HepG2 (cell line): Measurements from ENCODE around the gene SERINC2. TPM values are rescaled to one million over a fixed set of nuclear protein-coding genes. Genes with fewer than 3 reads are reported as not detected.

Experiments
- ARID4A ChIP-seq: sonication (generic); formaldehyde crosslinking; IDR thresholded peaks from 2 replicates; pipeline ENCODE4 v1.5.0; 2020; ENCODE audit warnings: mild to moderate bottlenecking, missing genetic modification reagents, borderline replicate concordance
- ATM ChIP-seq: fragments of 450-650 bp; IDR thresholded peaks from 2 replicates; pipeline ENCODE4 v1.7.1; 2017; ENCODE audit warnings: mild to moderate bottlenecking, borderline replicate concordance
- BCLAF1 ChIP-seq: fragments of 450-650 bp; IDR thresholded peaks from 2 replicates; pipeline ENCODE4 v1.6.1; 2017; ENCODE audit warnings: mild to moderate bottlenecking
- EEA1 ChIP-seq: sonication (generic); formaldehyde crosslinking; IDR thresholded peaks from 2 replicates; pipeline ENCODE4 v1.5.1; 2020; ENCODE audit warnings: mild to moderate bottlenecking, missing genetic modification reagents, borderline replicate concordance
- GPN1 ChIP-seq: sonication (generic); formaldehyde crosslinking; IDR thresholded peaks from 2 replicates; pipeline ENCODE4 v1.5.1; 2020; ENCODE audit warnings: missing genetic modification reagents, borderline replicate concordance
- MAFK ChIP-seq, 2 experiments: IDR thresholded peaks in 1 of 2; conservative IDR thresholded peaks in 1 of 2; 2 replicates each; pipeline ENCODE4 v1.6.1; 2011; ENCODE audit warnings: improper control_type of control experiment in 2 of 2, low read length in 2 of 2
- PCBP1 ChIP-seq: fragments of 200-400 bp; formaldehyde crosslinking; IDR thresholded peaks from 2 replicates; pipeline ENCODE4 v1.6.1; 2017; ENCODE audit warnings: mild to moderate bottlenecking, low read depth, low read length, borderline replicate concordance
- SAP130 ChIP-seq: IDR thresholded peaks from 2 replicates; pipeline ENCODE4 v1.6.1; 2016; ENCODE audit warnings: low read depth
- SMAD3 ChIP-seq: sonication (generic); formaldehyde crosslinking; IDR thresholded peaks from 2 replicates; pipeline ENCODE4 v1.4.0; 2020; ENCODE audit warnings: missing genetic modification reagents
- SYNCRIP ChIP-seq: fragments of 200-400 bp; formaldehyde crosslinking; IDR thresholded peaks from 2 replicates; pipeline ENCODE4 v1.6.1; 2018; ENCODE audit warnings: mild to moderate bottlenecking, low read depth, low read length; ENCODE audit not compliant: insufficient read depth
- THYN1 ChIP-seq: sonication (generic); formaldehyde crosslinking; IDR thresholded peaks from 2 replicates; pipeline ENCODE4 v1.8.1; 2023; ENCODE audit warnings: low read depth, mild to moderate bottlenecking, moderate library complexity, missing genetic modification reagents, borderline replicate concordance
- XBP1 ChIP-seq: sonication (generic); formaldehyde crosslinking; IDR thresholded peaks from 2 replicates; pipeline ENCODE4 v1.5.0; 2020; ENCODE audit warnings: missing genetic modification reagents
- ZBTB49 ChIP-seq: sonication (generic); formaldehyde crosslinking; IDR thresholded peaks from 2 replicates; pipeline ENCODE4 v1.4.0; 2020; ENCODE audit warnings: missing genetic modification reagents, borderline replicate concordance
- ZKSCAN5 ChIP-seq: sonication (generic); formaldehyde crosslinking; IDR thresholded peaks from 2 replicates; pipeline ENCODE4 v1.5.1; 2020; ENCODE audit warnings: mild to moderate bottlenecking, missing genetic modification reagents
- ZNF136 ChIP-seq: sonication (generic); formaldehyde crosslinking; IDR thresholded peaks from 2 replicates; pipeline ENCODE4 v1.8.1; 2022; ENCODE audit warnings: low read depth, mild to moderate bottlenecking, moderate library complexity, missing genetic modification reagents
- ZNF160 ChIP-seq: sonication (generic); formaldehyde crosslinking; IDR thresholded peaks from 2 replicates; pipeline ENCODE4 v1.8.0; 2022; ENCODE audit warnings: mild to moderate bottlenecking, inconsistent platforms, missing genetic modification reagents
- ZNF432 ChIP-seq: sonication (generic); formaldehyde crosslinking; IDR thresholded peaks from 2 replicates; pipeline ENCODE4 v1.5.0; 2020; ENCODE audit warnings: missing genetic modification reagents, mild to moderate bottlenecking, borderline replicate concordance
- ZNF446 ChIP-seq: sonication (generic); formaldehyde crosslinking; IDR thresholded peaks from 2 replicates; pipeline ENCODE4 v1.5.0; 2020; ENCODE audit warnings: mild to moderate bottlenecking, missing genetic modification reagents
- ZNF850 ChIP-seq: sonication (generic); formaldehyde crosslinking; conservative IDR thresholded peaks from 2 replicates; pipeline ENCODE4 v1.9.0; 2021; ENCODE audit warnings: mild to moderate bottlenecking, missing genetic modification reagents
- polyA plus RNA-seq, 8 experiments: library from polyadenylated mRNA; depleted of rRNA in 3 of 8; stranded (reverse) in 7 of 8; unstranded in 1 of 8; fragments of >200 nt; fragmentation: Illumina TruSeq in 4 of 8; extraction: Trizol in 4 of 8; gene quantifications; 2 replicates each; pipeline versions ENCODE4 v1.2.1 to v1.2.3, GENCODE V29; 2011 to 2016; ENCODE audit warnings: low read depth in 4 of 8, missing spikeins in 1 of 8, mixed read lengths in 1 of 8; ENCODE audit not compliant: insufficient read depth in 1 of 8
- total RNA-seq, 5 experiments: library from RNA; depleted of rRNA; stranded (reverse); fragments of >200 nt; fragmentation: Illumina TruSeq; extraction: Trizol; gene quantifications; 2 replicates each; pipeline ENCODE4 v1.2.3, GENCODE V29; 2016; ENCODE audit warnings: low read depth in 1 of 5

SERINC2 gene
- total and polyA plus RNA-seq, 2 of the 13 experiments (the other 11 are each of a cell fraction or from before 2014, with no cell fraction given): 4.8 to 126 TPM

- TF ChIP-seq BCLAF1 (no peak), THYN1 (CRISPR knock-in tag) (no peak), XBP1 (CRISPR knock-in tag) (no peak), EEA1 (CRISPR knock-in tag) (no peak), ZNF446 (no peak), ZKSCAN5 (CRISPR knock-in tag) (no peak), ARID4A (peak; percentile 19; the same call in 1 of the 2 replicates), ZNF432 (CRISPR knock-in tag) (no peak), SMAD3 (no peak), PCBP1 (no peak), ATM (no peak), ZNF136 (CRISPR knock-in tag) (no peak), GPN1 (CRISPR knock-in tag) (no peak), SAP130 (peak; percentile 60; the same call in 1 of the 2 replicates), ZNF850 (CRISPR knock-in tag) (no peak), SYNCRIP (no peak), MAFK (conservative IDR thresholded peaks at IDR 0.05 in 1 of 2, IDR thresholded peaks at IDR 0.05 in 1 of 2; ENCODE audit: low read length in 2 of 2) (no peak), ZNF160 (CRISPR knock-in tag) (no peak), ZBTB49 (CRISPR knock-in tag) (no peak)
These were observed 39.7 kb upstream of the SERINC2 start, which contains the start of gene FABP3 (continued) for GRCh38 chr1:31373056-31373896.
